HG02840 (cell line): Measurements from ENCODE around the gene IKZF4.
A peak's percentile ranks its signal among the peaks of the same experiment; 100 is the strongest.
"Not testable (repeated sequence)": the region's sequence is repeated elsewhere in the genome, so short reads cannot be mapped to it uniquely, and the experiment has no call there.

Experiments
- ATAC-seq: cut with Tn5 transposase; IDR thresholded peaks from one replicate; pipeline ENCODE4 v1.9.1; 2021; ENCODE audit warnings: mild to moderate bottlenecking, moderate library complexity, moderate number of reproducible peaks; ENCODE audit not compliant: unreplicated experiment, low FRiP score

The IKZF4 gene

GRCh38 chr12:56037161-56037560, 16.3 kb downstream of the IKZF4 start:
- ATAC-seq = no peak

- no peak for ATAC-seq
Observed at GRCh38 chr12:56038022-56038655, 17.3 kb downstream of the IKZF4 start.

GRCh38 chr12:56040151-56040550, 19.3 kb downstream of the IKZF4 start:
- ATAC-seq = no peak

GRCh38 chr12:56040963-56041551, 20.2 kb downstream of the IKZF4 start:
- ATAC-seq = no peak

GRCh38 chr12:56041552-56042429, 20.9 kb downstream of the IKZF4 start, which contains the start of gene RPS26:
Gene RPS26 (plus strand): TSS chr12:56041918. CDS start chr12:56042167, 249 bp downstream.
- ATAC-seq = peak; percentile 97

GRCh38 chr12:56042430-56042813, 21.6 kb downstream of the IKZF4 start:
- not testable (repeated sequence) for ATAC-seq

GRCh38 chr12:56042843-56043242, 22.0 kb downstream of the IKZF4 start:
- no peak for ATAC-seq

- no peak for ATAC-seq
Observed at GRCh38 chr12:56046027-56046780, 25.4 kb downstream of the IKZF4 start.

GRCh38 chr12:56053407-56053893, 32.6 kb downstream of the IKZF4 start:
- ATAC-seq = no peak

GRCh38 chr12:56059964-56060363, 39.1 kb downstream of the IKZF4 start:
- ATAC-seq = not testable (repeated sequence)

- no peak for ATAC-seq
Observed at GRCh38 chr12:56061982-56062381, 41.1 kb downstream of the IKZF4 start.

- ATAC-seq = no peak
Observed at GRCh38 chr12:56062996-56063395, 42.2 kb downstream of the IKZF4 start.

GRCh38 chr12:56071648-56072047, 50.8 kb downstream of the IKZF4 start:
- ATAC-seq = no peak

- no peak for ATAC-seq
Observed at GRCh38 chr12:56074396-56074795, 53.6 kb downstream of the IKZF4 start.

GRCh38 chr12:56077966-56078365, 57.1 kb downstream of the IKZF4 start:
- not testable (repeated sequence) for ATAC-seq

GRCh38 chr12:56078427-56078826, 57.6 kb downstream of the IKZF4 start:
- no peak for ATAC-seq

GRCh38 chr12:56078931-56079722, 58.3 kb downstream of the IKZF4 start:
- no peak for ATAC-seq

- ATAC-seq = no peak
Observed at GRCh38 chr12:56079723-56080555, 59.1 kb downstream of the IKZF4 start, which contains the start of gene ERBB3. Gene ERBB3 (plus strand): TSS chr12:56080165. CDS start chr12:56080301, 136 bp downstream.
